ENCODE data around the gene LRRIQ1.
A peak's percentile ranks its signal among the peaks of the same experiment; 100 is the strongest.
"Not testable (repeated sequence)": the region's sequence is repeated elsewhere in the genome, so short reads cannot be mapped to it uniquely, and the experiment has no call there.

The LRRIQ1 gene, protein sequence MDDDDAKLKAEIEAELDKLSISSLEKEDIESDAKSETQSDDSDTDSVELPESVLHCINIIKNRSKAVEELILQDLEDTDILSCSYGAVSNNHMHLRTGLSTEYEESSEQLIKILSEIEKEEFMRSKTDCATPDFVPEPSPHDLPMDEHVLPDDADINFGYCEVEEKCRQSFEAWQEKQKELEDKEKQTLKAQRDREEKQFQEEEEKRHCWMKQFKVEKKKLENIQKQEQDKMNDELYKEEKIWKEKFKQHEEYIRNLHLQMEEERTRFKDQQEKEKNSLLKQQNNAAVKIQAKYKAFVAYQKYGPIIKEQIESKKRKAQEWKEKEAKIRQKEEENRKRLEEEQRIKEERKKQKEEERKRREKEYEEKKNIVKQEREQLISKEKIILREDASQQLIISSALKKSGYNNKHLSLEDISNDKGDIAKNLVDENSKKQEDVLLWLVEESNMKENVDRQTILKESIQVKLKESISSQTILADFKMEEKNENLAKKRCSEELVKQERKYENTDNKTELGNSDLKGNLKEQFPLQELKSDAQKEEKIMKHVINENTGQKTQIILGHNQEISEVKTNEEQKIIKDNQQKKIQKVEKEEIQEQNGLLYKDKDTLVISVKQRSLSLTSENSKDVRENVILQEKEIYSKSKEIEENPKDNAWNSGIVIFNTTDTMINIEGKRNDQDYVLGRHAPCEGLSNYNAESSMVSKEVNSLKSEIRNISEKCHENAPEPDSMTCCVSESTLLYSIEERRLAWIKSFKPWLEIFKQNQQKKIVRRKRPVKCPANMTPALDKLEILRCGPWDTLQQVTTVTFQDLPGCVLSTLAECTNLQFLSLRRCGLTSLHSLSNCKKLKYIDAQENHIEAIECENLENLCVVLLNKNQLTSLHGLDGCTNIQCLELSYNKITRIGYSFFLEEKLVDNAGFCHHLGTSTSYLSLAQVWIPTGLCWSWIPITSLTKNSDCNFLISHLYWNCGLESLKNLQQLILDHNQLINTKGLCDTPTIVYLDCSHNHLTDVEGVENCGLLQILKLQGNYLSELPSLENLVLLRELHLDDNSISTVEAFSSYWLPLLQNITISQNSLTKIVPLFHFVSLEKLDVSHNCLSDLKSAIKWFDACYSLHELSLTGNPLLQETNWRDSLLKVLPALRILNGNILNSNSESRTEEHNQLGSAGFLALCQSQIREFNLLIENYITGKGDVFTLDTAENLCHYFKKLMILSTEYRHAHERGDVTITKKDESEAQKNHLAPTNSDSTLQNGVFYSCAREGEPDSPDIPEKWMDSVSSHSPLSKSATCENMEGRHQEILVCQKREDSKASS (N-terminal part only)

DNA sequence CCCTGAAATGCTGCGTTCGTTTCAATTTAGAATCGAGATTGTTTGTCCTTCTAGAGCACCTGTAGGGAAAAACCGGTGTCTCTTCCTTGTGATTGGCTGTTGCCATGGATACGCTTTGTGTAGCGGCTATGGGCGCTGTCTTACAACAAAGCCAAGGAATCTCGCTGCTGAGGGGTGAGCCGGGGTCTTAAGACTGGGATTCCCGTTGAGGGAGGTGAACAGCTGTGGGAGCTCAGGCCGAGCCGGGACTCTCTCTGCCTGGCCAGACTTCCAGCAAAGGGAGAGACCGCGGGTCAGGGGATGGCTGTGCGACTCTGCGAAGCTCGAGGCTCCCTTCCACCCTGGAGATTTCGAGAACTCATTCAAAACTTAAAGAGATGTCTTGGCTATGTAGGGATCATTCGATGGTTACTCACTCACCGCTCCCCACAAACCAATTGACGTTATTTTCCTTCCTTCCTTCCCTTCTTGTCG, at the start of gene LRRIQ1, which contains the start of gene TSPAN19:
TSS of gene LRRIQ1 (plus strand) at position 118 of the 474 bp plus-strand sequence. CDS start 1,826 bp downstream, outside the sequence.
TSS of gene TSPAN19 (minus strand) at position 44 of the 474 bp plus-strand sequence. CDS start 6,331 bp downstream, outside the sequence.
- DNase-seq, result peak; percentile 30

DNA sequence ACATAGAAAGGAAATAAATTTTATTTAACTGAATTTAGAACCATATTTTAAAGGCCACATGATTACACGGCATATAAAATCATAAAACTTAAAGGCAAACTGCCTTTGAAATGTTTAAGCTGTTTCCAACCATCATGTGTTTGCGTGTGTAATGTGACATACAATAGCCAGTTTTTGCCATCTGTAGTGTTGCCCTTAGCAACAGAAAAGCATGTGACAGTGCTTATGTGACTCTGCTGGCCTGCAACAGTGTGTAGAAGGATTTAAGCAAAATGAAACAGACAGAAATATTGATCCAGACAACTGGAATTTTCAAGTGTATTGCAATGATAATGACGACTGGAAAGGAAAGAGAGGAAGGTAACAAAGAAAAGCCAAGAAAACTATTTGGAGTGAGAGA, 49.6 kb upstream of the LRRIQ1 start:
- no peak for DNase-seq

DNA sequence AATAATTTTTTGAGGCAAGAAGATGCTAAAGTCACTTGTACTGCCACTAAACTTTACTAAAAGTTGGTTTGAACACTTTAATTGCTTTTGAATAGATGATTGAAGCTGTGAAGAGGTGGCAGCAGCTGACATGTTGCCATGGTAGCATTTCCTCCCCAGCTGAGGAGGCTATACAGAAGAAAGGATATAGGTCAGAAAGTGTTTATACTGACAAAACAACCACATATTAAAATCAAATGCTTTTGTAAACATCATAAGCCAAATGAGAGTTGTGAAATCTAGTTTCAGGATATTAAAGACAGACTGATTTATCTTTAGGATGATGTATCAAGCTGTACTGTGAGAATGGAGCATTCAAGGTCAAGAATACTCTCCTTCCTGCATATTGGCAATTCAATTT, 41.7 kb upstream of the LRRIQ1 start:
- DNase-seq, result no peak

DNA sequence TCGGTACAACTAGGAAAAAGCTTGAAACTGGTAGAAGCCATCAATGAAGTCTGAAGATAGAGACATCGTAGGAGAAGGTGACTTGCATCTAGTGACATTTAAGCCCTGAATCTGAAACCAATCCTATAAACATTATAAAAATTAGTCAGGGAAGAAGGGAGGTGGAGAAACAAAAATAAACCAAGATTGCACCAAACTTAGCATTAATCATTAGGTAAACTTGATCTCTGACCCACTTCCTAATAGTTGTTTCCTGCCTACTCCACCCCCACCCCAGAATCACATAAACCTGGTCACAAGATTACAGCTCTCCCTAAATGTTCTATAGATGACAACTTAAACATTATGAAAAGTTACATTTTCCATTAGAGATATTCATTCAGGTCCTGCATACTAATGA, 40.5 kb upstream of the LRRIQ1 start:
- DNase-seq, result no peak

DNA sequence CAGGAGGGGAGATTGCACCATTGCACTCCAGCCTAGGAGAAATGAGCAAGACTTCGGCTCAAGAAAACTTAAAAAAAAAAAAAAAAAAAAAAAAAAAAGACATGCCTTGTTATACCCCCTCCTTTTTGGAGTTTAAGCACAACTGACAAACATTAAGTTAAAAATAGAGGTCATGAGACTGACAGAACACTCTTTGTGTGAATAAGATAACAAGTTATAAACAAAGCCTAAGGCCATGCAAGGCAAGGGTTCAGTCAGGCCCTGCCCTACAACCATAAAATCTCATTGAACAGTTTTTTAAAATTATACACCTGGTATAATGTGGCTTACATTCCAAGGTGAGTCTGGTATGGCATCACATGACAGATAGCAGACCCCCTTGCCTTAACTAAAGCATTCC, 39.4 kb upstream of the LRRIQ1 start:
- no peak for DNase-seq

DNA sequence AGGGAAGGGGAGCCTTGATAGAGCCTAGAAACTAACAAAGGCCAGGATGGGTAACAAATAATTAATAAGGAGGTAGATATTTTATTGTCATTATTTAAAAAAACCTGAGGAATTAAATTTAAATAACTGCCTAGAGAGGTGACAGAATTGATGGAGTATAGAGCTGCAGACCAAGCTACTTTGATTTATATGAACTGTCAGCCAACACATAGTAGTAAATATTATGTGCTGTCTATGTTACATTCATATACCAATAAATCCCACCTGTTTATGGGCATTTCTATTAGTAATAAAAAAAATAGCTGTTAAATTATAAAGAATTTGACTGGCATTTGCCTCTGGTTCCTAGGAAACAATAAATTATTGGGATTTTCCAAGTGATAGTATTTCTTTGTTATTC, 37.8 kb upstream of the LRRIQ1 start:
- DNase-seq, result no peak

DNA sequence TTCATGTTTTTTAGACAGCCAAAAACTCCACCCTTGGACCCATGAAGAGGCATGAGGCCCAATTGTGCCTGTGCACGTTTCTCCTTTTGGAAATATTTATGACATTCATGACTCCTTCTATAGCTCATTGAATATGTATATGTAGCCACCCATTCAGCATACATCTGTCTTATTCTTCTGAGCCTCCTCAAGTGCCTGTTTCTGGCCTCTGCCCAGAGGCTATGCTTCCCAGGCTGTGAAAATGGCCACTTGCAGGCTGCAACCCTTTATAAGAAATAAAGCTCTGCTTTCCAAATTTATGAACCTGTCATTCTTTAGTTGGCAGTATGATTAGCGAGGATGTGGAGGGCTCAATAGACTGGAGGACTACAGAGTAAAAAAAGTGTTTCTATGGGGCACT, 35.4 kb upstream of the LRRIQ1 start:
- no peak for DNase-seq

DNA sequence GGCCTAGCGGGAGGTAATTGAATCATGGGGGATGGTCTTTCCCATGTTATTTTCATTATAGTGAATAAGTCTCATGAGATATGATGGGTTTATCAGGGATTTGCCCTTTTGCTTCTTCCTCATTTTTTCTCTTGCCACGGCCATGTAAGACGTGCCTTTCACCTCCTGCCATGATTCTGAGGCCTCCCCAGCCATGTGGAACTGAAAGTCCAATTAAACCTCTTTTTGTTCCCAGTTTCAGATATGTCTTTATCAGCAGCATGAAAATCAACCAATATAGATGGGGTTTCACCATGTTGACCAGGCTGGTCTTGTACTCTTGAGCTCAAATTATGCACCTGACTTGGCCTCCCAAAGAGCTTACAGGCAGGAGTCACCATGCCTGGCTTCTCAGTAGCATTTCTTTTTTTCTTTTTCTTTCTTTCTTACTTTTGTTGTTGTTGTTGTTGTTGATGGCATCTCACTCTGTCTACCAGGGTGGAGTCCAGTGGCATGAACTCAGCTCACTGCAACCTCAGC, 33.3 kb upstream of the LRRIQ1 start:
- no peak for DNase-seq

DNA sequence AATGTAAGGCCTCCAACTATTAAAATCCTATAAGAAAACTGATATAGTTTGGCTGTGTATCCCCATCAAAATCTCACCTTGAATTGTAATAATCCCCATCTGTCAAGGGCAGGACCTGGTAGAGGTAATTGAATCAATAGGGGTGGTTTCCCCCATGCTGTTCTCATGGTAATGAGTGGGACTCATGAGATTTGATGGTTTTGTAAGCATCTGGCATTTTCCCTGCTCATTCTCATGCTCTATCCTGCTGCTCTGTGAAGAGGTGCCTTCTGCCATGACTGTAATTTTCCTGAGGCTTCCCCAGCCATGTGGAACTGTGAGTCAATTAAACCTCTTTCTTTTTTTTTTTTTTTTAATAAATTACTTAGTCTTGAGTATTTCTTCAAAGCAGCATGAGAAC, 31.9 kb upstream of the LRRIQ1 start:
- no peak for DNase-seq

DNA sequence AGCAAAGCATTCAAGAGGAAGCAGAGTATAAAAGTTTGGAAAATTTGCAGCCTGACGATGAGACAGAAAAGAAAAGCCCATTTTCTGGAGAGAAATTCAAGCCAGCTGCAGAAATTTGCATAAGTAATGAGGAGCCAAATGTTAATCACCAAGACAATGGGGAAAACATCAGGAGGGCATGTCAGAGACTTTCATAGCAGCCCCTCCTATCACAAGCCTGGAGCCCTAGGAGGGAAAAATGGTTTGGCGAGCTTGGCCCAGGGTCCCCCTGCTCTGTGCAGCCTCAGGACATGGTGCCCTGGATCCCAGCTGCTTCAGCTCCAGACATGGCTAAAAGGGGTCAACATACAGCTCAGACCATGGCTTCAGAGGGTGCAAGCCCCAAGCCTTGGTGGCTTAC, 31.1 kb upstream of the LRRIQ1 start:
- DNase-seq, result not testable (repeated sequence)

DNA sequence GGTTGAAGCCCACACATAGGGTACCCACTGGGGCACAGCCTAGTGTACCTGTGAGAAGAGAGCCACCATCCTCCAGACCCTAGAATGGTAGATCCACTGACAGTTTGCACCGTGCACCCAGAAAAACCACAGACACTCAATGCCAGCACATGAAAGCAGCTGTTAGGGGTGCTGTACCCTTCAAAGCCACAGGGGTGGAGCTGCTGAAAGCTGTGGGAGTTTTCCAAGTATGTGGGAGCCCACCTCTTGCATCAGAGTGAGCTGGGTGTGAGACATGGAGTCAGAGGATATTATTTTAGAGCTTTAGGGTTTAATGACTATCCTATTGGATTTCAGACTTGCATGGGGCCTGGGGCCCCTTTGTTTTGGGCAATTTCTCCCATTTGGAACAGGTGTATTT, 30.5 kb upstream of the LRRIQ1 start:
- DNase-seq, result no peak

DNA sequence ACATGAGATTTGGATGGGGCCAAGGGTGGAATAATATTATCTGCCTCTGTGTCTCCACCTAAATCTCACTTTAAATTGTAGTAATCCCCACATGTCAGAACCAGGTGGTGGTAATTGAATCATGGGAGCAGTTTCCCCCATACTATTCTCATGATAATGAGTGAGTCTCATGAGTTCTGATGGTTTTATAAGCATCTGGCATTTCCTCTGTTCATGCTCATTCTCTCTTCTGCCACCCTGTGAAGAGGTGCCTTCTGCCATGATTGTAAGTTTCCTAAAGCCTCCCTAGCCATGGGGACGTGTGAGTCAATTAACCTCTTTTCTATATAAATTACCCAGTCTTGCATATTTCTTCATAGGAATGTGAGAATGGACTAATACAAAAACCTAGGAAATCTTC, 29.9 kb upstream of the LRRIQ1 start:
- DNase-seq, result no peak

DNA sequence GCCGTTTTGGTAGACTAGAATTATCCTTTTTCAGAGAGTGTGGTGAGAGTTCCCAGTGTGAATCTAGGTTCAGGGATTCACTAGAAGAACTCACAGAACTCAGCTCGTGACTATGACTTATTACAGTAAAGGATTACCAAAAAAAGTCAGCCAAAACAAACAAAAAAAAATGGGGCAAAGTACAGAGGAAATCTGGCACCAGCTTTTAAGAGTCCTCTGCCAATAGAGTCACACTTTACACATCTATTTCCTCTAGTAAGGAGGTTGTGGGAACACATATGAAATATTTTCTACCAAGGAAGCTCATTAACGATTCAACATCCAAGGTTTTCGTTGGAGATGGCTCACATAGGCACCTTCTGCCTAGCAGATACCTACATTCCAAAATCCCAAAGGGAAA, 28.3 kb upstream of the LRRIQ1 start:
- no peak for DNase-seq

DNA sequence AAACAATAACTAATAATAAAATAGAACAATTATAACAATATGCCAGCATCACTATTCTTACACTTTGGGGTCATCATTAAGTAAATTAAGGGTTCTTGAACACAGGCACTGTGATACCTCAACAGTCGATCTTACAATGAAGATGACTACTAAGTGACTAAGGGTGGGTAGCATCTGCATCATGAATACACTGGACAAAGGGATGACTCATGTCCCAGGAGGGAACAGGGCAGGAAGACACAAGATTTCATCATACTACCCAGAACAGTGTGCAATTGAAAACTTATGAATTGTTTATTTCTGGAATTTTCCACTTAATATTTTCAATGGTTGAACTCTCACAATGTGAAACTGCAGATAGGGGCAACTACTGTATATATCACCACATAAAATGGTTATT, 19.7 kb upstream of the LRRIQ1 start:
- no peak for DNase-seq

DNA sequence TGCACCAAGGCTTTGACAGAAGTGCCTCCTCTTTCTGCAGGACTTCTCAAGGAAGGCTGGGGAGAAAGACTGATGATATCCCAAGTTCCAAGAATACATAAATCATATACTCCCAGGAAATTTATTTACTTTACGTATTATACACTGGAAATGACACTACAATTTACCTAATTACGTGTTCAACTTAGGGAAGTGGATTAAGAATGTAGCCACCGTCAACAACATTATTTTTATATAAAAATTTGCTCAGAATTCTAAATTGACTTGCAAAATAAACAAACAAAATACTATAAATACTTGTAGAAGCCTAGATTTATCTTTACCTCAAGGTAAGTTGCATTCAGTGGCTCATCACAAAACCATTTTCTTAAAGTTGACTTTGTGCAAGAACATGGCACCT, 19.0 kb upstream of the LRRIQ1 start:
- no peak for DNase-seq

DNA sequence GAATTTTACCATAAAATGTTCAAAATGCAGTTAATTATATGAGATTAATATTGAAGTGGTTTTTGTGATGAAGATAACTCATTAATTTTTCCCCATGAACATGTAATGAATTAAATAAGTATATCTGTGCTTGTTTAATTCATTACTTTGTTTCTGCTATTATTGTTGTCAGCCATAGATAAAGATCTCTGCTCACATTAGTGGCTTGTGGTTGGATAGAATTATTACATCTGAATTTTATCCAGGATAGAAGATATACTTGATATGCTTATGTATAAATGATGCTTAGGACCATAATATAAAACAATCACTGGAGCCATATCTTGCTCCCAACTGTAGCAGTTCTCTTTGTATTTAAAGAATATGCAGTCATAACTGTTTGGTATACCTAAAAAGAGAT, 18.5 kb upstream of the LRRIQ1 start:
- DNase-seq, result no peak

DNA sequence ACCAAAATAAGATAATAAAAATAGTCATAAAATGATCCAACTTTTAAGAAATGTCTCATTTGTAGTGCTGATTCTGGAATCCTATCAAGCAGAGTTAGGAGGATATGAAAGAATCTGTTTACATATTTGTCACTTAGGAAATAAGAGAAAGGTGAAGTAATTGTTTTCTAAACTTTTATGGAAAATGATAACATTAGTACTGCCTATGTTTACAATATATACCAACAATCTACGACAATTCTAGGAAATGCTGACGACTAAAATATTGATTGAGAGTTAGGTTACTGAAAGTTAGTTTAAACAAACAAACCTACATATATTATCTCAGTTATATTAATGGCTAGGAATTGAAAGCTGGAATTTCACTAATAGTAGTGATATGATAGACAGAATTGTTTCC, 18.1 kb upstream of the LRRIQ1 start:
- DNase-seq, result no peak

DNA sequence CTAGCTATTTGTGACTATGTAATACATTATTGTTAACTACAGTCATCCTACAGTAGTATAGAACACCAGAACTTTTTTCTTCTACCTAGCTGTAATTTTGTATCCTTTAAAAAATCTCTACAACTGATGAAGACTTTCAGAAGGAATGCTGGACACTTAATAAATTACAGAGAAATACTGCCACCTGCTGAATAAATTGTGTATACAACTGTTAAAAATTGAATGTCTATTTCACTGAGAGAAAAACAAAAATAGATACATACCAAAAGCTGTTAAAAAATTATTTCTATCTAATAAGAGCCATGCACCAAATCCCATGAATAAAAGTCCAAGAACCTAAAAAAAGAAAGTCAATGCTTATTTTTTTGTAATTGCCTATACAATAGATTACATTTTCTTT, 6.7 kb upstream of the LRRIQ1 start:
- peak; percentile 57 for DNase-seq

DNA sequence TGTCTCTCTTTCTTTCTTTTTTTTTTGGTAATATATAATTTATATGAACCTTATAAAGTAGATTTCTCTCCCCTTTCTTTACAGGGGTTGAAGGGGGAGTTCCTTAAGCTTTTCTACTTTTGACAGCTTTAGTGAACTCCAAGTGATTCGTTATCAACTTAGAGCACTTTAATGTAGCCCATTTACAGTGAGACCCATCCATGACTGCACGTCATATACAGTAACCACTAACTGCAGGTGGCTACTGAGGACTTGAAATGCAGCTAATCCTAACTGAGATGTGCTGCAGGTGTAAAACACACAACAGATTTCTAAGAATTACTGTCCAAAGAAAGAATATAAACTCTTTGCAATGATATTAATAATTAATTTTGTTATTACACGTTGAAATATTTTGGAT, 582 bp downstream of the LRRIQ1 start:
- no peak for DNase-seq

DNA sequence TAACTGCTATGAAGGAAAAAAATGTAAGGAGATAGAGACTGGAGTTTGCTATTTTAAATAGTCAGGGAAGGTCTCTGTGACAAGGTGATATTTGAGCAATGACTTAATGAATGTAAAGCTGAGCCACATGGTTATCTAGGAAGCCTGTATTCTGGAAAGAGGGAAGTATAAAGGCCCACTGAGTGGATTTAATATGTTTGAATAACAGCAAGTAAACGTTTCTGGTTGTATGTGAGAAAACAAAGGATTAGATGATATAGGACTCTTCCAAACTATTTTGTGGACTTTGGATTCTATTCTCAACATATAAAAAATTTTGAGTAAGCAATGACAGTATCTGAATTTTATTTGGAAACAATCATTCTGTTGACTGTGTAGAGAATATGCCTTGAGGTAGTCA, 5.2 kb downstream of the LRRIQ1 start:
- no peak for DNase-seq

DNA sequence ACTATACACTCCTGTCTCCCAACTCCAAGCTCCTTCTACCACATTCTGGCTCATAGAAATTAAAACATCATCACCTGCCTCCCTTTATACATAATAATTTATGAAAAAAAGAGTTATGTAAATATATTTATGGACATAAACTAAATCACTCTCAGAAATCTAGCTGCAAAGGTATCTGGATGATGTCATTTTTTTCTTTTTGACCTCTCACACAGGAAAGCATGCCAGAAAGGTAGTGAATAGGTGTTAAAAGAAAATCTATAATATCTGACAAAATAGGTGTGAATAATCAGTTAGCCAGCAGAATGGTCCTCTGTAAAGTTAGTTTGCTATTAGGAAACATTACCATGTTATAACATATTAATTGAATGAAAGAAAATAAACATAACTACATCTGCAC, 7.7 kb downstream of the LRRIQ1 start:
- DNase-seq, result no peak

DNA sequence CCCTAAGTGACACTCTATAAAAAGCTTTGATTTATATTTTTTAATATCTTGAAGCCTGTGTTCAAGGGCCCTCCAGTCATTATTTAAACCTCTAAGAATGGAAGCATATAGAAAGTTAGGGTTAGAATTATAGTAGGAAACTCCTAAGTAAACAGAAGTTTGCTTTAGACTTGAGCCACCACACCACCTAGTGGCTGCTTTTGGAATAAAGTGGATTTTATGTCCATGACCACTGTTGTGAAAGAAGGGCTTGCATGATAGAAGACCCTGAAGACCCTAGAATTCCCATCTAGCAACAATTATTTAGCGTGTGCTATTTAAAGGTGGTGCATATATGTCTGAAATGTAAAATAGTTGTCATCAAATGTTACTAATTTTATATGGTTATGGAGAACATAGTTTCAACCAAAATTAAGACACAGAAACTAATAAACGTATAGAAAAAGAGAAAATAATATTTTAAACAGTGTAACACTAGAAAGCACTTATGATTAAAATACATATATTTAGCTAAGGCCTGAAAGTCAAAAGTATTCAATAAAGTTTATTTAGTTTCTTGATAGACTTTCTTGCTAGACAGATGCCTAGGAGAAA, 21.3 kb downstream of the LRRIQ1 start:
- peak; percentile 56 for DNase-seq
